Measurements from ENCODE around the gene CEACAM20.
"Not testable (repeated sequence)": the region's sequence is repeated elsewhere in the genome, so short reads cannot be mapped to it uniquely, and the experiment has no call there.

The CEACAM20 gene

DNA sequence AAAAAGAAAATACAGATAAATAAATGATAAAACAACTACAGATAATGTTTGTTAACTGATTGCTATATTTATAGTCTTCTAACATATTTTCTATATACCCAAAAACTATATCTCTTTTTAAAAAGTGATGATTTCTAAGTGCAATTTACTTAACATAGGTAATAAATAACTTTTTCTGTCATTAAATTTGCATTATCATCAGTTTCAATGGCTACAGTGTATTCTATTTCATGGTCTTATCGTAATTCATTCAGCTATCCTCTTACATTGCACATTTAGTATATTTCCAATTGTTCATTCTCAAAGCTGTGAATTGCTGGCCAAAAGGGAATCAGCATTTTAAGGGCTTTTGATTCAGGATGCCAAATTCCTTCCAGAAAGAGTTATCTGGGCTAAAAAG is 32.8 kb downstream of the CEACAM20 start:
- DNase-seq (ENCODE audit: low read depth in 3 of 3) = no peak

DNA sequence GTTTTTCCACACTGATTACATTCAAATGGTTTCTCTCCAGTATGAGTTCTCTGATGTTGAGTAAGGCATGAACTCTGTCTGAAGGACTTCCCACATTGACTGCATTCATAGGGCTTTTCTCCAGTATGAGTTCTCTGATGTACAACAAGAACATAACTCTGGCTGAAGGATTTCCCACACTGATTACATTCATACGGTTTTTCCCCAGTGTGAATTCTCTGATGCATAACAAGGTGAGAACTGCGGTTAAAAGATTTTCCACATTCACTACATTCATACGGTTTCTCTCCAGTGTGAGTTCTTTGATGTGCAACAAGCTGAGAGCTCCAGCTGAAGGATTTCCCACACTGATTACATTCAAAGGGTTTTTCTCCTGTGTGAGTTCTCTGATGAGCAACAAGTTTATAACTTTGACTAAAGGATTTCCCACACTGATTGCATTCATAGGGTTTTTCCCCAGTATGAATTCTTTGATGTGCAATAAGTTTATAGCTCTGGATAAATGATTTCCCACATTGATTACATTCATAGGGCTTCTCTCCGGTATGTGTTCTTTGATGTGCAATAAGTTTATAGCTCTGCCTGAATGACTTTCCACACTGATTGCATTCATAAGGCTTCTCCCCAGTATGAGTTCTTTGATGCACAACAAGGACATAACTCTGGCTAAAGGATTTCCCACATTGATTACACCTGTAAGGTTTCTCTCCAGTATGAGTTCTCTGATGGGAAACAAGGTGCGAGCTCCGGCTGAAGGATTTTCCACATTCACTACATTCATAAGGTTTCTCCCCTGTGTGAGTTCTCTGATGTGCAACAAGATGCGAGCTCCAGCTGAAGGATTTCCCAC is 52.7 kb downstream of the CEACAM20 start:
- no peak for DNase-seq (ENCODE audit: low read depth in 3 of 3)

DNA sequence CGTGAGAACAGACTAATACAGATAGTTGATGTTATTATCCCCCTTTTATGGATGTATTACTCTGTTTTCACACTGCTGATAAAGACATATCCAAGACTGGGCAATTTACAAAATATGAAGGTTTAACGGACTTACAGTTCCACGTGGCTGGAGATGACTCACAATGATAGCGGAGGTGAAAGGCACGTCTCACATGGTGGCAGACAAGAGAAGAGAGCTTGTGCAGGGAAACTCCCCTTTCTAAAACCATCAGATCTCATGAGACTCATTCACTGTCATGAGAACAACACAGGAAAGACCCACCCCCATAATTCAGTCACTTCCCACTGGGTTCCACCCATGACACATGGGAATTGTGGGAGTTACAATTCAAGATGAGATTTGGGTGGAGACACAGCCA is 60.7 kb downstream of the CEACAM20 start:
- DNase-seq (ENCODE audit: low read depth in 3 of 3) = not testable (repeated sequence)

DNA sequence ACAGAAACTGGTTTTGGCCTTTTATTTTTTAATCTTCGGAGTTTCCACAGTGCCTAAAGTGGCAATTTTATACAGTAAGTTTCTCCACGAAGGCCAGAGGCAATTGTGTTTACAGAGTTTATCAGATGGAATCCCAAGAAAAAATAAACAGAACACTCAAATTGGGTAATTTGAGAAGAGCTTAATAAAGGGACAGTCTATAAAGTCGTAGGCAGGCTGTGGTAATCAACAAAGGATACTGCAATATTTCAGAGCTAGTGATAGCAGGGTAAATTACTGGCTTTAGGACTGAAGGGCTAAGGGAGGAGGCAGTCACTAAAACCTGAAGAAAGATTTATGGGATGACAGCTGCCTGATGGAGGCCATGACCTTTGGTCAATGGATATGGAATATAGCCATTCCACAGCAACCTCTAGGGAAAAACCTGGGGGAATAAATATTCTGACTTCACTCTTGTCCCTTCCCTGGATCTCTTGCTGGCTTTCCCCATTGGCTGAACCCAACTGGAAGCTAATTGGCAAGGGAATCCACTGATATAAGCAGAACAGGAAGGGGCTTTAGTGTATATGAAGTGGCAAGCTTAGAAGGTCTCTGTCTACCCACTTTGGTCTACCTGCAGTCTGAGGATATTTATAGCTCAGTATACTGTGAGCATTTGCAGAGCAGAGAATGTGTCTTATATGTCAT is 66.7 kb downstream of the CEACAM20 start:
- not testable (repeated sequence) for DNase-seq (ENCODE audit: low read depth in 3 of 3)

All from stimulated activated CD4-positive, alpha-beta T cell treated with anti-CD3 and anti-CD28 coated beads, TNF-alpha, amount 100 ng/mL, for 48 hours (primary cell).